Amygdala (tissue), 56 donors: ENCODE results near the gene HOXD12.

Experiments
- DNase-seq, 56 donors: peaks; one replicate each; lab custom pipeline; 2025; lab: John Stamatoyannopoulos, UW

Gene HOXD12

GRCh38 chr2:176080540-176081375 is 18.8 kb upstream of the HOXD12 start:
- DNase-seq = no peak

- no peak for DNase-seq
Measured at GRCh38 chr2:176081376-176081836, 18.2 kb upstream of the HOXD12 start.

GRCh38 chr2:176081837-176082524 is 17.6 kb upstream of the HOXD12 start:
- DNase-seq = no peak

- no peak for DNase-seq
Measured at GRCh38 chr2:176082525-176082823, 17.1 kb upstream of the HOXD12 start.

- no peak for DNase-seq
Measured at GRCh38 chr2:176082824-176083751, 16.5 kb upstream of the HOXD12 start.

- no peak for DNase-seq
Measured at GRCh38 chr2:176083796-176084261, 15.8 kb upstream of the HOXD12 start, which contains the start of gene EVX2. EVX2 (minus strand) TSS chr2:176083962; CDS start chr2:176083776, 186 bp downstream.

- no peak for DNase-seq
Measured at GRCh38 chr2:176084611-176085119, 14.9 kb upstream of the HOXD12 start.

GRCh38 chr2:176085120-176085788 is 14.3 kb upstream of the HOXD12 start:
- no peak for DNase-seq

GRCh38 chr2:176085861-176086771 is 13.5 kb upstream of the HOXD12 start:
- peak in 31 of 56 donors; percentile 2 to 64 (median 20) for DNase-seq

GRCh38 chr2:176087330-176088047 is 12.1 kb upstream of the HOXD12 start:
- DNase-seq = no peak

GRCh38 chr2:176088048-176088936 is 11.3 kb upstream of the HOXD12 start:
- DNase-seq = peak in 20 of 56 donors; percentile 1 to 49 (median 12)

- DNase-seq = no peak
Measured at GRCh38 chr2:176088937-176089842, 10.4 kb upstream of the HOXD12 start.

GRCh38 chr2:176089843-176090395 is 9.7 kb upstream of the HOXD12 start:
- no peak for DNase-seq

- no peak for DNase-seq
Measured at GRCh38 chr2:176090862-176091261, 8.7 kb upstream of the HOXD12 start.
